Lower lobe of right lung (tissue), 2 donors: ENCODE results near the gene TIGD6. TPM values are rescaled to one million over a fixed set of nuclear protein-coding genes. Genes with fewer than 3 reads are reported as not detected.

Experiments
- ATAC-seq, 2 donors: fragments of 200-7000 bp; cut with Tn5 transposase; one replicate each; pipeline ENCODE4 v1.9.1; 2020 to 2022; ENCODE audit warnings: mild to moderate bottlenecking in 2 of 2, moderate library complexity in 2 of 2
- DNase-seq: peaks from one replicate; pipeline ENCODE4 v3.0.0-alpha.2; 2020
- H3K27ac ChIP-seq: fragments of 200-600 bp; one replicate; pipeline ENCODE4 v1.8.0; 2022
- H3K27me3 ChIP-seq: fragments of 200-600 bp; one replicate; pipeline ENCODE4 v1.8.0; 2022; ENCODE audit warnings: low read depth
- H3K36me3 ChIP-seq: fragments of 200-600 bp; one replicate; pipeline ENCODE4 v1.8.0; 2022; ENCODE audit warnings: mild to moderate bottlenecking
- H3K4me1 ChIP-seq: fragments of 200-600 bp; one replicate; pipeline ENCODE4 v1.8.0; 2022
- H3K4me3 ChIP-seq: fragments of 200-600 bp; one replicate; pipeline ENCODE4 v1.8.0; 2022; ENCODE audit warnings: mild to moderate bottlenecking
- H3K9me3 ChIP-seq: fragments of 200-600 bp; one replicate; pipeline ENCODE4 v1.8.0; 2022
- intact Hi-C: fragments of 100-400 bp; cut with DNase I; formaldehyde crosslinking; loops from one replicate; pipeline ENCODE4 v1.11.0; 2022
- total RNA-seq: library from RNA; stranded (reverse); fragmentation: NEBNext Ultra II Directional; extraction: Animal tissue kit (Norgen Biotek cat#: 25700); gene quantifications from one replicate; pipeline ENCODE4 v1.2.1, GENCODE V29; 2021
- TF ChIP-seq, protein P1 (sequence below): fragments of 200-600 bp; IDR thresholded peaks from one replicate; pipeline ENCODE4 v1.8.0; 2022; ENCODE audit warnings: antibody characterized with exemption, mild to moderate bottlenecking
- donor health status: DM: no; HTN: yes; CAD: no; lungs with severe emphysema.

The TIGD6 gene
- total RNA-seq, 1 donor from 2014 or later = 4.8 TPM

DNA sequence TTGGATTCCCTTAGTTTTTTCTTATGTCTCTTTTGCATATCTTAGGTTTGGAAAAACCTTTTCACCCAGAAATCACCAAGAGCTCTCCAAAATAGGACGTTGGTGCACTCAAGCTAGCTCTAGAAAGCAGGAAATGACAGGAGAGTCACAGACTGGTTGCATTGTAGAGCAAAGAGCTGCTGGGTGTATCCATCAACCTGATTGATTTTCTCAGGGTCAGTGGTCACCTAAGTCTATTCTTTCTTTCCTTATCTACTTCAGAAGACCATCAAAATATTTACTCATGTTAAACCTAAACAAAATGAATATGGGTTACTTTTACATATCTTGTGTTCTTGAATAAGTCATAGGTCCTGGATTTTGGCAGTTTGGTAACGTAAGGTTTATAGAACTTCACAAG is 25.0 kb downstream of the TIGD6 start:
- ATAC-seq (no peak), DNase-seq (no peak)
- Histone ChIP-seq H3K4me1 (no peaks in the 10 kb centered on the region), H3K36me3 (peaks cover 30% of the 10 kb centered on the region), H3K9me3 (no peaks in the 10 kb centered on the region), H3K27ac (no peak overlapping the region), H3K4me3 (no peak overlapping the region), H3K27me3 (no peaks in the 10 kb centered on the region)
- intact Hi-C loops = loop anchor here (10.0 kb wide), 1 partner anchor 121 kb away; no protein-coding TSS in a partner anchor
- TF ChIP-seq, protein P1, sequence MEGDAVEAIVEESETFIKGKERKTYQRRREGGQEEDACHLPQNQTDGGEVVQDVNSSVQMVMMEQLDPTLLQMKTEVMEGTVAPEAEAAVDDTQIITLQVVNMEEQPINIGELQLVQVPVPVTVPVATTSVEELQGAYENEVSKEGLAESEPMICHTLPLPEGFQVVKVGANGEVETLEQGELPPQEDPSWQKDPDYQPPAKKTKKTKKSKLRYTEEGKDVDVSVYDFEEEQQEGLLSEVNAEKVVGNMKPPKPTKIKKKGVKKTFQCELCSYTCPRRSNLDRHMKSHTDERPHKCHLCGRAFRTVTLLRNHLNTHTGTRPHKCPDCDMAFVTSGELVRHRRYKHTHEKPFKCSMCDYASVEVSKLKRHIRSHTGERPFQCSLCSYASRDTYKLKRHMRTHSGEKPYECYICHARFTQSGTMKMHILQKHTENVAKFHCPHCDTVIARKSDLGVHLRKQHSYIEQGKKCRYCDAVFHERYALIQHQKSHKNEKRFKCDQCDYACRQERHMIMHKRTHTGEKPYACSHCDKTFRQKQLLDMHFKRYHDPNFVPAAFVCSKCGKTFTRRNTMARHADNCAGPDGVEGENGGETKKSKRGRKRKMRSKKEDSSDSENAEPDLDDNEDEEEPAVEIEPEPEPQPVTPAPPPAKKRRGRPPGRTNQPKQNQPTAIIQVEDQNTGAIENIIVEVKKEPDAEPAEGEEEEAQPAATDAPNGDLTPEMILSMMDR = no peak

DNA sequence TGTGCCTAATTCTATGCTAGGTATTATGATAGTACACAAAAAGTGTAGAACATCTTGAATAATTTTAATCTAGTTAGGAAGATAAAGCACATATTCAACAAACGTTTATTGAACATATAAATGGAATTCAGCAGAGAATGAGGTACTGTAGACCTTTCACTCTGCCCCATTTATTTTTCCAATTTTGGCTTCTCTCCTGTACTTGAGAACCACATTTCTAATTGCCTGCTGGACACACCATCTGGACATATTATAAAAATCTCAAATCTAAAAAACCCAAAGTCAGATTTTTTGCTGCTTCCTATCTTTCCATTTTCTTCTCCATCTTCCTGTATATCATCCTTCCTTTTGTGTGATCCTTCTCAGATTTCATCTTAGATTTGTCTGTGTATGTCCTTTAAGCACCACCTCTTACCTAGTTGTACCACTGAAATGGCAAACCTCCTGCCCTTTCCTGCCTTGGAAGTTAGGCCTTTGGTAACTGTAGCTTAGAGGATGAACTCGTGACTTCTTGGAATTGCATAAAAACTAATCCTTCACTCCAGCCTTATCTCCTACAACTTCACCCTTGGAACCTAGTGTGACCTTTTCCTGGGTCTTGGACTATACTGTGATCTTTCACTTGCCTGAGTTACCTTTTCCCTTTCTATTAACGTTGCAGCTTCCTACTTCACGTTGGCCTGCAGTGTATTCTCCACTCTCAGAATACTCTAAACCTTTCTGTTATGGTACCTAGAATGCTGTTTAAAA is 31.1 kb downstream of the TIGD6 start:
- no peaks in the 10 kb centered on the region for H3K27me3 ChIP-seq
- no peak for DNase-seq
- TF ChIP-seq, protein P1 = no peak
- no peak overlapping the region for H3K4me3 ChIP-seq
- no peaks in the 10 kb centered on the region for H3K9me3 ChIP-seq
- ATAC-seq = no peak
- no peaks in the 10 kb centered on the region for H3K4me1 ChIP-seq
- H3K27ac ChIP-seq = no peak overlapping the region
- intact Hi-C loops = no loop called here
- no peaks in the 10 kb centered on the region for H3K36me3 ChIP-seq

DNA sequence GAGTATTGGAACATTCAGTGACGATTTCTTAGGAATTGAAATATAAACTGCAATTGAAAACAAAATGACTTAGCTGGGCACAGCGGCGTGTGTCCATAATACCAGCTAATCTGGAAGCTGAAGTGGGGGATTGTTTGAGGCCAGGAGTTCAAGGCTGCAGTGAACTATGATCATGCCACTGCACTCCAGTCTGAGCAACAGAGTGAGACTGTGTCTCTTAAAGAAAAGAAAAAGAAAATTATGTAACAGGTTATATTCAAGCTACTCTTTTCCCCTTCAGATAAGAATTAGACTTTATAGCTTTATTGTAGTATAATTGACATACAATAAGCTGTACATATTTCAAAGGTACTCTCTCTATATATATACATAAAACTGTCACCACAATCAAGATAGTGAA is 33.5 kb downstream of the TIGD6 start:
- no peaks in the 10 kb centered on the region for H3K9me3 ChIP-seq

DNA sequence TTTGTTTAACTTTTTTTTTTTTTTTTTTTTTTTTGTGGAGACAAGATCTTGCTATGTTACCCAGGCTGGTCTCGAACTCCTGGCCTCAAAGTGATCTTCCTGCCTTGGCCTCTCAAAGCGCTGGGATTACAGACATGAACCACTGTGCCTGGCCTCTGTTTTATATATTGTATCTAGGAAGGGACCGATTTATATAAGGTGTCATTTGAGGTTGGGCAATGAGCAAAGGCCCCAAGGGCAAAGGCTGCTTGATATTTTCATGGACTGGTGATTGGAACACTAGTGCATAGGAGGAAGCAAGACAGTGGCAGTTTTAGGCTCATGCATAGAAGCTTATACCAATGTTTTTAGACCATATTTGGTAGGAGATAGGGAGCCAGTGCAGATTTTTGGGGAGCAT is 36.7 kb downstream of the TIGD6 start:
- Histone ChIP-seq H3K4me1 (peaks cover 24% of the 10 kb centered on the region), H3K4me3 (no peak overlapping the region), H3K27ac (no peak overlapping the region), H3K9me3 (no peaks in the 10 kb centered on the region), H3K27me3 (no peaks in the 10 kb centered on the region), H3K36me3 (no peaks in the 10 kb centered on the region)
- no peak for ATAC-seq
- DNase-seq = no peak
- intact Hi-C loops = no loop called here
- TF ChIP-seq, protein P1 = no peak

More for the DNA sequence above, 33.5 kb downstream of the TIGD6 start:
- Histone ChIP-seq H3K4me1 (peaks cover under 1% of the 10 kb centered on the region), H3K27me3 (no peaks in the 10 kb centered on the region), H3K27ac (no peak overlapping the region), H3K4me3 (no peak overlapping the region), H3K36me3 (no peaks in the 10 kb centered on the region)
- DNase-seq (no peak), ATAC-seq (no peak)
- TF ChIP-seq, protein P1 = no peak
- intact Hi-C loops = no loop called here

DNA sequence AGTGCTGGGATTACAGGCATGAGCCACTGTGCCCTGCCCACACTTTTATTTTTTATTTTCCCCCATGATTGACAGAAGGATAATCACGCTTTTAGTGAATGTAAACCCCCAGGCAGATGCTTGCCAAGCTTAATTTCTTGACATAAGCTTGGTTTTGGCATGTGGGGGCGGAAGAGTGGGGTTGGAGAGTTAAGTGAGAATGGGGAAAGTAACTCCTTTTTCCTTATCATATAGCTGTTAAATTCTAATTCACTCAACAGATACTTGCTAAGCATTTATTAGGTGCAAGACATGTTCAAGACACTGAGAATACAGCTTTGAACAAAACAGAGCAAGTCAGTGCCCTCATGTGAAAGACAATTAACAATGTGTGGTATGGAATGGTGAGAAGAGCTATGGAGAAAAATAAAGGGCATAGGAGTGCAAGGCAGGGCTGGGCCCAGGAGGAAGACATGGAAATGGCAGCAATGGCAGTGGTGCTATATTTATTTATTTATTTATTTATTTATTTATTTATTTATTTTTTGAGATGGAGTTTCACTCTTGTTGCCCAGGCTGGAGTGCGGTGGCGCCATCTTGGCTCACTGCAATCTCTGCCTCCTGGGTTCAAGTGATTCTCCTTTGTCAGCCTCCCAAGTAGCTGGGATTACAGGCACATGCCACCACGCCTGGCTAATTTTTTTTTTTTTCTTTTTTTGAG is 37.7 kb downstream of the TIGD6 start:
- Histone ChIP-seq H3K27ac (no peak overlapping the region), H3K27me3 (no peaks in the 10 kb centered on the region), H3K36me3 (no peaks in the 10 kb centered on the region), H3K9me3 (no peaks in the 10 kb centered on the region), H3K4me1 (peaks cover 24% of the 10 kb centered on the region), H3K4me3 (no peak overlapping the region)
- DNase-seq (no peak), ATAC-seq (no peak)
- intact Hi-C loops = no loop called here
- TF ChIP-seq, protein P1 = no peak
